Measurements from ENCODE around the gene DUSP21. TPM values are rescaled to one million over a fixed set of nuclear protein-coding genes. Genes with fewer than 3 reads are reported as not detected.

DUSP21 gene
- total and polyA plus RNA-seq, 2 of the 4 experiments (the other 2 are of a cell fraction): not detected

DNA sequence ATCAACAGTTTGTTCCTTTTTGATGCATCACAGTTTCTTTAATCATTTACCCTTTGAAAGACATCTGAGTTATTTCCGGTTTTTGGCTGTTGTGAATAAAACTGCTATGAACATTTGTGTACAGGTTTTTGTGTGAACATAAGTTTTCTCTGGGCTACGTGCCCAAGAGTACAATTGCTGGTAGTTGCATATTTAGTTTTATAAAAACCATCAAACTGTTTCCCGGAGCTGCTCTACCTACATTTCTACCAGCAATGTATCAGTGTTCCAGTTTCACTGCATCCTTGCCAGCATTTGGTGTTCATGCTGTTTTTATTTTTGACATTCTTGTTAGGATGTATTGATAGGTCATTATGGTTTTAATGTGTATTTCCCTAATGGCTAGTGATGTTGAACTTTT, 46.4 kb downstream of the DUSP21 start:
- no peak overlapping the region for H2BK20ac ChIP-seq (ENCODE audit: low read depth, low read length)
- H3K56ac ChIP-seq (ENCODE audit: extremely low read depth, insufficient read depth, low read length): no peak overlapping the region
- H4K20me1 ChIP-seq (ENCODE audit: insufficient read depth, low read length): peaks cover 59% of the 10 kb centered on the region
- H3K27me3 ChIP-seq (ENCODE audit: control insufficient read depth, insufficient read depth, low read length): no peaks in the 10 kb centered on the region
- H4K8ac ChIP-seq (ENCODE audit: low read depth in 2 of 2, low read length in 2 of 2): no peak overlapping the region
- TF ChIP-seq MAZ (IDR thresholded peaks at IDR 0.05; ENCODE audit: borderline replicate concordance, low read depth, low read length) (no peak), BHLHE40 (IDR thresholded peaks at IDR 0.05; ENCODE audit: low read depth, low read length) (no peak), CEBPB (IDR thresholded peaks at IDR 0.05; ENCODE audit: low read depth, low read length) (no peak), NFE2L2 (IDR thresholded peaks at IDR 0.05; ENCODE audit: low read depth, low read length) (no peak), SMC3 (IDR thresholded peaks at IDR 0.05; ENCODE audit: low read depth, low read length) (no peak), MXI1 (IDR thresholded peaks at IDR 0.05; ENCODE audit: borderline replicate concordance, low read depth, low read length) (no peak), RCOR1 (IDR thresholded peaks at IDR 0.05; ENCODE audit: insufficient replicate concordance, low read length) (no peak), CHD1 (IDR thresholded peaks at IDR 0.05; ENCODE audit: low read depth, low read length) (no peak), POLR2A (IDR thresholded peaks at IDR 0.05; ENCODE audit: low read depth, low read length) (no peak), RAD21 (IDR thresholded peaks at IDR 0.05; ENCODE audit: low read length) (no peak), RFX5 (IDR thresholded peaks at IDR 0.05; ENCODE audit: low read depth, low read length) (no peak), FOS (IDR thresholded peaks at IDR 0.05; ENCODE audit: low read depth, low read length) (no peak)
- TF ChIP-seq, protein P1, sequence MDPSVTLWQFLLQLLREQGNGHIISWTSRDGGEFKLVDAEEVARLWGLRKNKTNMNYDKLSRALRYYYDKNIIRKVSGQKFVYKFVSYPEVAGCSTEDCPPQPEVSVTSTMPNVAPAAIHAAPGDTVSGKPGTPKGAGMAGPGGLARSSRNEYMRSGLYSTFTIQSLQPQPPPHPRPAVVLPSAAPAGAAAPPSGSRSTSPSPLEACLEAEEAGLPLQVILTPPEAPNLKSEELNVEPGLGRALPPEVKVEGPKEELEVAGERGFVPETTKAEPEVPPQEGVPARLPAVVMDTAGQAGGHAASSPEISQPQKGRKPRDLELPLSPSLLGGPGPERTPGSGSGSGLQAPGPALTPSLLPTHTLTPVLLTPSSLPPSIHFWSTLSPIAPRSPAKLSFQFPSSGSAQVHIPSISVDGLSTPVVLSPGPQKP (IDR thresholded peaks at IDR 0.05; ENCODE audit: borderline replicate concordance, low read depth, low read length): no peak
- TF ChIP-seq, protein P2, sequence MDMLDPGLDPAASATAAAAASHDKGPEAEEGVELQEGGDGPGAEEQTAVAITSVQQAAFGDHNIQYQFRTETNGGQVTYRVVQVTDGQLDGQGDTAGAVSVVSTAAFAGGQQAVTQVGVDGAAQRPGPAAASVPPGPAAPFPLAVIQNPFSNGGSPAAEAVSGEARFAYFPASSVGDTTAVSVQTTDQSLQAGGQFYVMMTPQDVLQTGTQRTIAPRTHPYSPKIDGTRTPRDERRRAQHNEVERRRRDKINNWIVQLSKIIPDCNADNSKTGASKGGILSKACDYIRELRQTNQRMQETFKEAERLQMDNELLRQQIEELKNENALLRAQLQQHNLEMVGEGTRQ (IDR thresholded peaks at IDR 0.05; ENCODE audit: low read depth, low read length): no peak
- TF ChIP-seq, protein P3, sequence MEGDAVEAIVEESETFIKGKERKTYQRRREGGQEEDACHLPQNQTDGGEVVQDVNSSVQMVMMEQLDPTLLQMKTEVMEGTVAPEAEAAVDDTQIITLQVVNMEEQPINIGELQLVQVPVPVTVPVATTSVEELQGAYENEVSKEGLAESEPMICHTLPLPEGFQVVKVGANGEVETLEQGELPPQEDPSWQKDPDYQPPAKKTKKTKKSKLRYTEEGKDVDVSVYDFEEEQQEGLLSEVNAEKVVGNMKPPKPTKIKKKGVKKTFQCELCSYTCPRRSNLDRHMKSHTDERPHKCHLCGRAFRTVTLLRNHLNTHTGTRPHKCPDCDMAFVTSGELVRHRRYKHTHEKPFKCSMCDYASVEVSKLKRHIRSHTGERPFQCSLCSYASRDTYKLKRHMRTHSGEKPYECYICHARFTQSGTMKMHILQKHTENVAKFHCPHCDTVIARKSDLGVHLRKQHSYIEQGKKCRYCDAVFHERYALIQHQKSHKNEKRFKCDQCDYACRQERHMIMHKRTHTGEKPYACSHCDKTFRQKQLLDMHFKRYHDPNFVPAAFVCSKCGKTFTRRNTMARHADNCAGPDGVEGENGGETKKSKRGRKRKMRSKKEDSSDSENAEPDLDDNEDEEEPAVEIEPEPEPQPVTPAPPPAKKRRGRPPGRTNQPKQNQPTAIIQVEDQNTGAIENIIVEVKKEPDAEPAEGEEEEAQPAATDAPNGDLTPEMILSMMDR (conservative IDR thresholded peaks at IDR 0.05; ENCODE audit: low read depth, low read length): no peak
- H3K36me3 ChIP-seq (ENCODE audit: control insufficient read depth, insufficient read depth, low read length): no peaks in the 10 kb centered on the region
- no peak overlapping the region for H3K23ac ChIP-seq (ENCODE audit: low read depth, low read length)
- no peak overlapping the region for H2AFZ ChIP-seq (replicated peaks; ENCODE audit: low read length, poor library complexity)
- H3K4me1 ChIP-seq (ENCODE audit: control insufficient read depth, insufficient read depth, low read length): no peaks in the 10 kb centered on the region
- H3K9me3 ChIP-seq (ENCODE audit: control insufficient read depth, insufficient read depth, low read length): no peaks in the 10 kb centered on the region
- ATAC-seq (ENCODE audit: low read depth) (no peak), DNase-seq (no peak)
- in situ Hi-C loops (cut with MboI; ENCODE audit: low sequenced_read_pairs): no loop called here
- no peak overlapping the region for H2AK9ac ChIP-seq (replicated peaks; ENCODE audit: low read depth, low read length, poor library complexity)
- CTCF ChIA-PET: no interaction called here
- no peak overlapping the region for H3K4ac ChIP-seq (ENCODE audit: low read depth, low read length)
- dilution Hi-C loops (cut with HindIII; ENCODE audit: low sequenced_read_pairs, unreplicated experiment): no loop called here
- H2AK5ac ChIP-seq (ENCODE audit: low read depth, low read length): no peak overlapping the region
- no peak overlapping the region for H2BK120ac ChIP-seq (ENCODE audit: low read depth, low read length)
- no peak overlapping the region for H3K27ac ChIP-seq (ENCODE audit: insufficient read depth, low read length)
- no peak overlapping the region for H2BK5ac ChIP-seq (ENCODE audit: low read depth, low read length, poor library complexity, severe bottlenecking)
- no peak overlapping the region for H3K18ac ChIP-seq (ENCODE audit: low read depth, low read length)
- no CpG with 5 or more reads among the region's 3 CpGs for WGBS, 2 experiments (ENCODE audit: extremely low coverage in 2 of 2, insufficient read length in 1 of 2)
- BruUV-seq (replicated peaks): no TSS peak
- H4K91ac ChIP-seq (ENCODE audit: insufficient read depth, low read depth, low read length): no peak overlapping the region
- H3K9me1 ChIP-seq (ENCODE audit: insufficient read depth, low read length): no peaks in the 10 kb centered on the region
- H3K79me1 ChIP-seq (ENCODE audit: low read depth in 1 of 2, low read length in 2 of 2): peaks cover 6 to 17% of the 10 kb centered on the region in 2 experiments
- H3K4me3 ChIP-seq (ENCODE audit: insufficient read depth, low read depth, low read length): no peak overlapping the region
- no peak overlapping the region for H3K4me2 ChIP-seq (ENCODE audit: low read depth, low read length)
- no peak overlapping the region for H3K9ac ChIP-seq (ENCODE audit: low read depth, low read length)
- intact Hi-C loops (cut with micrococcal nuclease): no loop called here
- H2BK15ac ChIP-seq (ENCODE audit: low read depth, low read length): no peak overlapping the region
- no peak overlapping the region for H4K5ac ChIP-seq (ENCODE audit: low read depth, low read length)
- POLR2A ChIA-PET (ENCODE audit: unreplicated experiment): no interaction called here
- H3K14ac ChIP-seq (replicated peaks; ENCODE audit: low read depth, low read length): no peak overlapping the region
